Mucosa of stomach (tissue), 1 donor: Measurements from ENCODE around the gene SNCB.

ENCODE experiments used
- H3K27me3 ChIP-seq: one replicate; pipeline ENCODE4 v1.7.0; 2013; ENCODE audit warnings: mild to moderate bottlenecking, low read length; ENCODE audit not compliant: control insufficient read depth, insufficient read depth
- H3K36me3 ChIP-seq: one replicate; pipeline ENCODE4 v1.7.0; 2013; ENCODE audit warnings: low read length; ENCODE audit not compliant: control insufficient read depth, insufficient read depth
- H3K4me1 ChIP-seq: one replicate; pipeline ENCODE4 v1.7.0; 2013; ENCODE audit warnings: mild to moderate bottlenecking, low read length; ENCODE audit not compliant: control insufficient read depth, insufficient read depth
- H3K4me3 ChIP-seq: one replicate; pipeline ENCODE4 v1.7.0; 2013; ENCODE audit warnings: low read length
- H3K9ac ChIP-seq: one replicate; pipeline ENCODE4 v1.7.0; 2013; ENCODE audit warnings: mild to moderate bottlenecking, low read length, moderate library complexity
- H3K9me3 ChIP-seq: one replicate; pipeline ENCODE4 v1.7.0; 2013; ENCODE audit warnings: mild to moderate bottlenecking, low read length, moderate library complexity; ENCODE audit not compliant: control insufficient read depth
- donor health status: Pancreatic carcinoma.

SNCB gene

GRCh38 chr5:176647030-176647842, 16.9 kb upstream of the SNCB start, which contains the start of gene TSPAN17:
TSS of gene TSPAN17 (plus strand) at chr5:176647484. CDS start at chr5:176647616, 132 bp downstream.
- no peaks in the 10 kb centered on the region for H3K9me3 ChIP-seq
- peaks cover 18% of the 10 kb centered on the region for H3K4me1 ChIP-seq
- peak within 1 kb of the TSS; percentile 92 for H3K9ac ChIP-seq
- H3K27me3 ChIP-seq = peaks cover 7% of the 10 kb centered on the region
- peak within 1 kb of the TSS; percentile 96 for H3K4me3 ChIP-seq
- H3K36me3 ChIP-seq = no peaks in the 10 kb centered on the region

DNA sequence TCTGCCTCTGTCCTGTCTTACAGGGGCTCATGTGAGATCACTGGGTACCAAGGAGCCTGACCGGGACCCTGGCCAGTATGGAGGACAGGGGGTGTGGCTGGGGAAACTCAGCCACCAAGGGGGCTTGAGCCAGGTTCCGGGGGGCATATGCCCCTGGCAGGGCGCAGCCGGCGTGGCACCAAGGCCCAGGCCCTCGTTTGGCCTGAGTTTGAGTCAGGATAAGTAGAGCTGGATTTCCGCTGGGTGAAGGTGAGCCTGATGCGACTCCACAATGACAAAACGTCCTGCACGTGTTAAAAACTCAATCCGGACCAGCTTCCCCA, 16.3 kb upstream of the SNCB start:
- Histone ChIP-seq H3K27me3 (peaks cover 7% of the 10 kb centered on the region), H3K4me3 (peak overlapping the region; percentile 96), H3K36me3 (no peaks in the 10 kb centered on the region), H3K4me1 (peaks cover 18% of the 10 kb centered on the region), H3K9ac (peak overlapping the region; percentile 76), H3K9me3 (no peaks in the 10 kb centered on the region)

DNA sequence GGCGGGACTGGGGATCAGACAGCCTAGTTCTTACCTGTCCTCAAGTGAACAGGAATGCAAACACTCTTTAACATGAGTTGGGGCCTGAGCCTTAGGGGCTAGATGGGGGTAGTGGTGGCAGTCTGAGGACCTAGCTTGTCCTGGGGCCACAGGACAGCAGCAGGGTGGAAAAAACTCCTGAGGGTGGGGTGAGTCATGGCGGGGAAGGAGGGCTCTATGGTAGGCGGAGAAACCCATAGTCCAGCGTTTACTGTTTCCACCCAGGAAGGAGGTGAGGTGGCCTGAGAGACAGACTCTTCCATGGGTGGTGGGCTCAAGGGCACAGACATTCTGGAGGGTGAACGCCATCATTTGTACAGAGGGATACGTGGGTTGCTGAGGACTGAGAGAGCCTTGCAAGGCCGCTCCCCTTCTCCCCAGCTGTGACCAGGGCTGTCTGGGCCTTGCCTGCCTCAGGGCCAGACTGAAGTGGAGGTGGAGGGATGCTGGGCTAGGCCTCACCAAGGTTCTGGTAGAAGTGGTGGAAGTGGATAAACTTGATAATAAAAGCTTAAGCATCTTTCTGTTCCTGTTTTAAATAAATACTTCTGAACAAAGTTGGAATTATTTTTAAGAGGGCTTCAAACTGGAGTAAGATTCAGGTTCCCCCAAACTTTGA, 15.8 kb upstream of the SNCB start:
- H3K9me3 ChIP-seq = no peaks in the 10 kb centered on the region
- H3K27me3 ChIP-seq = peaks cover 7% of the 10 kb centered on the region
- peak overlapping the region; percentile 96 for H3K4me3 ChIP-seq
- peaks cover 18% of the 10 kb centered on the region for H3K4me1 ChIP-seq
- peak overlapping the region; percentile 76 for H3K9ac ChIP-seq
- H3K36me3 ChIP-seq = no peaks in the 10 kb centered on the region

- Histone ChIP-seq H3K27me3 (peaks cover 7% of the 10 kb centered on the region), H3K9me3 (no peaks in the 10 kb centered on the region), H3K36me3 (no peaks in the 10 kb centered on the region), H3K9ac (no peak overlapping the region), H3K4me3 (no peak overlapping the region), H3K4me1 (peaks cover 18% of the 10 kb centered on the region)
Observed at GRCh38 chr5:176644878-176645670, 14.7 kb upstream of the SNCB start.

GRCh38 chr5:176644294-176644693, 14.0 kb upstream of the SNCB start:
- Histone ChIP-seq H3K4me1 (peaks cover 18% of the 10 kb centered on the region), H3K9ac (no peak overlapping the region), H3K27me3 (peaks cover 7% of the 10 kb centered on the region), H3K9me3 (no peaks in the 10 kb centered on the region), H3K36me3 (no peaks in the 10 kb centered on the region), H3K4me3 (no peak overlapping the region)

DNA sequence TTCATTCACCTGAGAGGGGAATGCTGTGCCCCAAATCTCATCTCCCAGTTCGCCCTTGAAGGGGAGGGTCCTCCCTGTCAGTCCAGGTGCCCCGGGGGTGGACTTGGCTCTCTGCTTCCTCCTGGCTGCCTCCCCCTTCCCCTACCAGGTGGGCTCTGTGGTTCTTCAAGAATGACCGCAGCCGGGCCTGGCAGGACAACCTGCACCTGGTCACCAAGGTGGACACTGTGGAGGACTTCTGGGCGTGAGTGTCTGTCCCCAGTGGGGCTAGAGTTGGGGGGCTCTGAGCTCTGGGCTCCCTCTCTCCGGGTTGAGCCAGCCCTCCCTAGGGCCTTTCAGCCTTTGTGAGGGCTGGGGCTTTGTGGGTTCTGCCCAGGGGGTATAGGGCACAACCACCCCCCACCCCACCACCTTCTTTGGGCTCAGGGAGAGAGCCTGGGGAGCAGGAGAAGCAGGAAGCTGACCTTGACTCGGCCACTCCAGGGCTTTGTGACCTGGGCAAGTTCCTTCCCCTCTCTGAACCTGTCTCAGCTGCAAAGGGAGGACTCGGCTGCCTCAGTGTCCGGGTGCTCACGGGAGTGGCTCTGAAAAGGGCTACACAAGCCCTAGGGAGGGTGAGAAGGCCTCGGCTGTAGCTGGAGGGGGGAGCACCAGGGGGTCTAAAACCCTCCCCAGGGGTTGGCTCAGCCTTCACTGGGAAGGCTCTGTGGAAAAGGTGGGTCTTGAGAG, 13.3 kb upstream of the SNCB start:
- Histone ChIP-seq H3K9ac (no peak overlapping the region), H3K36me3 (no peaks in the 10 kb centered on the region), H3K4me1 (peaks cover 18% of the 10 kb centered on the region), H3K9me3 (no peaks in the 10 kb centered on the region), H3K4me3 (no peak overlapping the region), H3K27me3 (peaks cover 7% of the 10 kb centered on the region)

GRCh38 chr5:176642675-176643490, 12.5 kb upstream of the SNCB start:
- Histone ChIP-seq H3K4me1 (peaks cover 10% of the 10 kb centered on the region), H3K9ac (no peak overlapping the region), H3K9me3 (no peaks in the 10 kb centered on the region), H3K27me3 (peaks cover 7% of the 10 kb centered on the region), H3K36me3 (no peaks in the 10 kb centered on the region), H3K4me3 (no peak overlapping the region)

GRCh38 chr5:176640616-176641015, 10.3 kb upstream of the SNCB start:
- H3K4me1 ChIP-seq = no peaks in the 10 kb centered on the region
- peaks cover 12% of the 10 kb centered on the region for H3K27me3 ChIP-seq
- H3K36me3 ChIP-seq = no peaks in the 10 kb centered on the region
- H3K9ac ChIP-seq = no peak overlapping the region
- no peaks in the 10 kb centered on the region for H3K9me3 ChIP-seq
- H3K4me3 ChIP-seq = no peak overlapping the region

- Histone ChIP-seq H3K4me1 (no peaks in the 10 kb centered on the region), H3K4me3 (no peak overlapping the region), H3K27me3 (peaks cover 17% of the 10 kb centered on the region), H3K9me3 (no peaks in the 10 kb centered on the region), H3K9ac (no peak overlapping the region), H3K36me3 (no peaks in the 10 kb centered on the region)
Observed at GRCh38 chr5:176639981-176640380, 9.6 kb upstream of the SNCB start.

DNA sequence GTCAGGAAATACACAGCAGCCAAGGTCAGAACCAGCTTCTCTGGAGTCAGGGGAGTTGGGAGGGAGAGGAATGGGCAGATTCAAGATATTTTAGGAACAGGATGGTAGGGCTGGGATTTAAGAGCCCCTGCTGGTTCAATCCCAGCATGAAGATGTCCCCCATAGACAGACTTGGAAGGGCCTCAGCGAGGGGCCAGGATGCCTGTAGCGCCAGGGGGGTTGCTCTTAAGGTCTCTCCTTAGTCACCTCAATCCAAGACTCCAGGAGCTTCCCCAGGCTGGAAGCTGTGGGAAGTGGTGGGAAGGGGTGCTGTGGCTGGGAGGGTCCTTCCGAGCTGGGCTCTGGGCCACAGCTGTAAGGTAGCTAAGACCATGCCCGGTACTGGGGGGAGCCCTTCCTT, 8.9 kb upstream of the SNCB start:
- H3K4me1 ChIP-seq = no peaks in the 10 kb centered on the region
- no peaks in the 10 kb centered on the region for H3K9me3 ChIP-seq
- no peak overlapping the region for H3K9ac ChIP-seq
- H3K4me3 ChIP-seq = no peak overlapping the region
- no peaks in the 10 kb centered on the region for H3K36me3 ChIP-seq
- peaks cover 21% of the 10 kb centered on the region for H3K27me3 ChIP-seq

GRCh38 chr5:176638437-176638836, 8.1 kb upstream of the SNCB start:
- Histone ChIP-seq H3K4me3 (no peak overlapping the region), H3K36me3 (no peaks in the 10 kb centered on the region), H3K27me3 (peaks cover 25% of the 10 kb centered on the region), H3K9ac (no peak overlapping the region), H3K9me3 (no peaks in the 10 kb centered on the region), H3K4me1 (no peaks in the 10 kb centered on the region)
